Kidney (tissue), 14 donors: Measurements from ENCODE around the gene LRP1. TPM values are rescaled to one million over a fixed set of nuclear protein-coding genes. Genes with fewer than 3 reads are reported as not detected.

ENCODE experiments used
- DNase-seq, 5 donors: peaks; one replicate each; pipeline ENCODE4 v3.0.0-alpha.2; 2013 to 2020
- FAIRE-seq: peaks from 2 replicates; lab custom pipeline; 2012; peaks lifted over from hg19 to GRCh38; lab: Jason Lieb, UNC
- H3K27ac ChIP-seq, 2 donors: one replicate each; pipeline ENCODE4 v1.7.0; 2013; ENCODE audit warnings: low read depth in 2 of 2, low read length in 2 of 2, inconsistent platforms in 1 of 2
- H3K27me3 ChIP-seq: one replicate; pipeline ENCODE4 v1.7.1; 2013; ENCODE audit warnings: low read length, inconsistent platforms; ENCODE audit not compliant: control insufficient read depth, insufficient read depth
- H3K36me3 ChIP-seq, 3 donors: one replicate each; pipeline versions ENCODE4 v1.7.0 to v1.7.1; 2013; ENCODE audit warnings: low read length in 3 of 3, control low read depth in 1 of 3, inconsistent platforms in 1 of 3; ENCODE audit not compliant: insufficient read depth in 3 of 3, control insufficient read depth in 2 of 3
- H3K4me1 ChIP-seq, 3 donors: one replicate each; pipeline versions ENCODE4 v1.7.0 to v1.7.1; 2013; ENCODE audit warnings: low read length in 3 of 3, inconsistent platforms in 1 of 3, low read depth in 1 of 3; ENCODE audit not compliant: control insufficient read depth in 2 of 3, insufficient read depth in 2 of 3
- H3K4me3 ChIP-seq, 3 donors: one replicate each; pipeline versions ENCODE4 v1.7.0 to v1.8.1; 2013; ENCODE audit warnings: low read length in 3 of 3, control low read depth in 1 of 3, inconsistent platforms in 1 of 3
- H3K9ac ChIP-seq, 3 donors: one replicate each; pipeline versions ENCODE4 v1.7.0 to v1.7.1; 2013; ENCODE audit warnings: low read length in 3 of 3, control low read depth in 1 of 3, inconsistent platforms in 1 of 3
- H3K9me3 ChIP-seq, 3 donors: one replicate each; pipeline versions ENCODE4 v1.7.0 to v1.7.1; 2013; ENCODE audit warnings: low read length in 3 of 3, control low read depth in 1 of 3, inconsistent platforms in 1 of 3; ENCODE audit not compliant: control insufficient read depth in 2 of 3, insufficient read depth in 1 of 3
- CTCF ChIP-seq: IDR thresholded peaks from 3 replicates; pipeline ENCODE4 v1.5.1; 2012; ENCODE audit warnings: mild to moderate bottlenecking, moderate library complexity, borderline replicate concordance; ENCODE audit not compliant: insufficient read depth; ENCODE audit errors: extremely low read depth
- intact Hi-C: fragments of 100-400 bp; cut with DNase I; formaldehyde crosslinking; loops from one replicate; pipeline ENCODE4 v1.11.1; 2022
- polyA plus RNA-seq: library from polyadenylated mRNA; stranded (reverse); fragments of 350-450 nt; fragmentation: Illumina TruSeq; extraction: RNeasy Lipid Tissue Mini Kit (QIAGEN cat#74804); gene quantifications from one replicate; pipeline ENCODE4 v1.2.3, GENCODE V29; 2014; ENCODE audit warnings: low read depth, low replicate concordance; ENCODE audit not compliant: insufficient read depth
- total RNA-seq: library from RNA; stranded (reverse); fragmentation: NEBNext Ultra II Directional; extraction: Animal tissue kit (Norgen Biotek cat#: 25700); gene quantifications from one replicate; pipeline ENCODE4 v1.2.1, GENCODE V29; 2021
- donor health status: control.
- donor health status: control.
- donor health status: control.
- donor health status: control.
- donor health status: control.
- donor health status: DM: yes; HTN: yes; CAD: no.
- donor health status: Normal renal cell carcinoma (clear cell type).

LRP1 gene
- total and polyA plus RNA-seq, 2 donors from 2014 or later, result 18.7 to 121 TPM

- no peak for FAIRE-seq
- H3K36me3 ChIP-seq, result peaks cover 2 to 7% (median 6%) of the 10 kb centered on the region in 3 donors
These were observed 79.7 kb downstream of the LRP1 start for GRCh38 chr12:57207731-57208630.

GRCh38 chr12:57208631-57209282 lies 80.5 kb downstream of the LRP1 start:
- H3K4me1 ChIP-seq, result peaks cover 0 to 4% (median 4%) of the 10 kb centered on the region in 3 donors
- DNase-seq (no peak), FAIRE-seq (no peak)
- no peak for TF ChIP-seq CTCF
- H3K27ac ChIP-seq, result no peak overlapping the region
- intact Hi-C loops, result no loop called here
- H3K9me3 ChIP-seq, result no peaks in the 10 kb centered on the region
- no peak overlapping the region for H3K9ac ChIP-seq
- H3K36me3 ChIP-seq, result peaks cover 2 to 7% (median 6%) of the 10 kb centered on the region in 3 donors
- H3K4me3 ChIP-seq, result no peak overlapping the region
- H3K27me3 ChIP-seq, result no peaks in the 10 kb centered on the region

More at GRCh38 chr12:57207731-57208630, 79.7 kb downstream of the LRP1 start:
- no peaks in the 10 kb centered on the region for H3K4me1 ChIP-seq
- no peaks in the 10 kb centered on the region for H3K9me3 ChIP-seq
- TF ChIP-seq CTCF, result no peak
- no peaks in the 10 kb centered on the region for H3K27me3 ChIP-seq
- no peak overlapping the region for H3K4me3 ChIP-seq
- DNase-seq, result no peak
- H3K9ac ChIP-seq, result no peak overlapping the region
- H3K27ac ChIP-seq, result no peak overlapping the region
- intact Hi-C loops, result no loop called here

GRCh38 chr12:57209916-57210315 lies 81.6 kb downstream of the LRP1 start:
- H3K4me3 ChIP-seq, result no peak overlapping the region
- peaks cover 0 to 8% (median 4%) of the 10 kb centered on the region in 3 donors for H3K4me1 ChIP-seq
- intact Hi-C loops, result no loop called here
- H3K27ac ChIP-seq, result no peak overlapping the region
- peaks cover 9% of the 10 kb centered on the region for H3K27me3 ChIP-seq
- H3K9ac ChIP-seq, result no peak overlapping the region
- H3K36me3 ChIP-seq, result peaks cover 2 to 7% (median 6%) of the 10 kb centered on the region in 3 donors
- DNase-seq (no peak), FAIRE-seq (no peak)
- no peaks in the 10 kb centered on the region for H3K9me3 ChIP-seq
- no peak for TF ChIP-seq CTCF
